Tibial artery (tissue), 4 donors: Measurements from ENCODE around the gene HOMER1.

Source experiments
- DNase-seq, 2 donors: peaks; one replicate each; pipeline ENCODE4 v3.0.0-alpha.2; 2019
- H3K27ac ChIP-seq, 2 donors: fragments of 200-600 bp; sonication (generic) in 1 of 2; 1 replicate in 1 of 2; 2 replicates in 1 of 2; pipeline ENCODE4 v1.5.1; 2018 to 2019; ENCODE audit warnings: mild to moderate bottlenecking in 1 of 2
- H3K27me3 ChIP-seq, 2 donors: fragments of 200-600 bp; sonication (generic) in 1 of 2; one replicate each; pipeline versions ENCODE4 v1.5.1 to v1.6.0; 2016 to 2019
- H3K36me3 ChIP-seq, 3 donors: fragments of 200-600 bp; sonication (generic) in 2 of 3; one replicate each; pipeline ENCODE4 v1.5.1; 2016 to 2019; ENCODE audit warnings: mild to moderate bottlenecking in 2 of 3
- H3K4me1 ChIP-seq, 4 donors: fragments of 200-600 bp; sonication (generic) in 2 of 4; 1 replicate in 3 of 4; 2 replicates in 1 of 4; pipeline ENCODE4 v1.5.1; 2016 to 2019
- H3K4me3 ChIP-seq, 2 donors: fragments of 200-600 bp; sonication (generic) in 1 of 2; 1 replicate in 1 of 2; 2 replicates in 1 of 2; pipeline ENCODE4 v1.5.1; 2018 to 2019; ENCODE audit warnings: mild to moderate bottlenecking in 2 of 2
- H3K9me3 ChIP-seq, 3 donors: fragments of 200-600 bp; sonication (generic) in 1 of 3; one replicate each; pipeline ENCODE4 v1.5.1; 2016 to 2019
- intact Hi-C: fragments of 100-400 bp; cut with DNase I; formaldehyde crosslinking; loops from one replicate; pipeline ENCODE4 v1.15.0; 2023; ENCODE audit warnings: low total_unique reads
- TF ChIP-seq, protein P1 (sequence below), 2 experiments: fragments of 200-600 bp in 1 of 2; fragments of 450-650 bp in 1 of 2; IDR thresholded peaks; one replicate each; pipeline ENCODE4 v1.5.1; 2017 to 2019; ENCODE audit warnings: antibody characterized with exemption in 2 of 2, mild to moderate bottlenecking in 1 of 2, moderate library complexity in 1 of 2

HOMER1 gene

DNA sequence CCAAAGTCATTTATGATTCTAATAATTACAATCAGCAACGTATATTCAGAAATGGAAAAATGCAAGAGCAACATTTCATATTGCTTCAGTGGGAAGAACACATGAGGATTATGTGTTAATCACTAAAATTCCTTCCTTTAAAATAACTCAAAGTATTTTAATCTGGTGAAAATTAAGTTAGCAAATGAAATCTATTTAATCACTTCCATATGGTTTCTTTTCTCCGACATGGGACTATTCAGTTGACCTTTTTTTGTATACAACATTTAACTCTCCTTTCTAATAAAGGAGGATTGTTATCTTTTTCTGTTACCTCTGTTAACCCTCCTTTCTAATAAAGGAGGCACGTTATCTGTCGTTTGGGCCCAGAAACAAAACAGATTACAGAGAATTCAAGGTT lies 59.9 kb downstream of the HOMER1 start:
- no peaks in the 10 kb centered on the region for H3K9me3 ChIP-seq
- TF ChIP-seq, protein P1, sequence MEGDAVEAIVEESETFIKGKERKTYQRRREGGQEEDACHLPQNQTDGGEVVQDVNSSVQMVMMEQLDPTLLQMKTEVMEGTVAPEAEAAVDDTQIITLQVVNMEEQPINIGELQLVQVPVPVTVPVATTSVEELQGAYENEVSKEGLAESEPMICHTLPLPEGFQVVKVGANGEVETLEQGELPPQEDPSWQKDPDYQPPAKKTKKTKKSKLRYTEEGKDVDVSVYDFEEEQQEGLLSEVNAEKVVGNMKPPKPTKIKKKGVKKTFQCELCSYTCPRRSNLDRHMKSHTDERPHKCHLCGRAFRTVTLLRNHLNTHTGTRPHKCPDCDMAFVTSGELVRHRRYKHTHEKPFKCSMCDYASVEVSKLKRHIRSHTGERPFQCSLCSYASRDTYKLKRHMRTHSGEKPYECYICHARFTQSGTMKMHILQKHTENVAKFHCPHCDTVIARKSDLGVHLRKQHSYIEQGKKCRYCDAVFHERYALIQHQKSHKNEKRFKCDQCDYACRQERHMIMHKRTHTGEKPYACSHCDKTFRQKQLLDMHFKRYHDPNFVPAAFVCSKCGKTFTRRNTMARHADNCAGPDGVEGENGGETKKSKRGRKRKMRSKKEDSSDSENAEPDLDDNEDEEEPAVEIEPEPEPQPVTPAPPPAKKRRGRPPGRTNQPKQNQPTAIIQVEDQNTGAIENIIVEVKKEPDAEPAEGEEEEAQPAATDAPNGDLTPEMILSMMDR (IDR thresholded peaks at IDR 0.05): no peak
- no peak for DNase-seq
- H3K36me3 ChIP-seq: no peaks in the 10 kb centered on the region
- intact Hi-C loops: no loop called here
- H3K4me3 ChIP-seq: no peak overlapping the region
- no peaks in the 10 kb centered on the region for H3K27me3 ChIP-seq
- H3K4me1 ChIP-seq: no peaks in the 10 kb centered on the region
- H3K27ac ChIP-seq: no peak overlapping the region

DNA sequence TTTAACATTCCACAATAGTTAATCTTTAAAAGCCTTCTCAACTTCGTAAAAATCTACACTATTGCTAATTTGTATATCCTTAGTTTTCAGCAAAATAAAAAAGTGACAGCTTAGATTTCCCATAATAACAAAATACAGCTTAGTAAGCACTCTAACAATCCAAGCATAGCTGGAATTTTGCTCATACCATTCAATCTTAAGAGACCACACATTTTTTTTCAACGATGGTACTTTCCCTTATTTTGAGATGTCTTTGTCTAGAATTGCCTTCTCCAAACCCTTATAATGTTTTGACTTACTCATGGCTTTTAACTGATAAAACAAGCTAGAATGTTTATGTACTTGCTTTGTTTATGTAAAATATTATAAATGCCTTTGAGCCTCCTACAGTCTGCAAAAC lies 65.6 kb downstream of the HOMER1 start:
- H3K4me1 ChIP-seq: no peaks in the 10 kb centered on the region
- H3K27ac ChIP-seq: no peak overlapping the region
- no peaks in the 10 kb centered on the region for H3K9me3 ChIP-seq
- H3K27me3 ChIP-seq: no peaks in the 10 kb centered on the region
- intact Hi-C loops: no loop called here
- TF ChIP-seq, protein P1 (IDR thresholded peaks at IDR 0.05): no peak
- no peaks in the 10 kb centered on the region for H3K36me3 ChIP-seq
- H3K4me3 ChIP-seq: no peak overlapping the region
- DNase-seq: no peak

DNA sequence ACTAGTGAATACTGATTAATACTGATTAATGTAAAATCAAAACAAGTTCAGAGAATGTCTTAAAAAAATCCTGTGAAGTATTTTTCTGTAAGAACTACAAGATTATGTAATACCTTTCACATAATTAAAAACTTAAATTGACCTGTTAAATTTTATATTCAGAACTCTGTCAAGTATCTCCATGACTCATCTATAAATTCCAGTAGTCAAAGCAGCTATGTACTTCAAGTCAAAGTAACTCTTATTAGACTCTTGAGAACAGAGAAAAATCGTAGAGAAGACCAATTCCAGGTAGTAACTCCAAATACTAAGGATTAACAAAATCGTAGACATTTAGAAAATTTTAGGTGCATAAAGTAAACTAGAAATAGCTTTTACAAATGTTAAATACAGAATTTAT lies 77.1 kb downstream of the HOMER1 start:
- no peak overlapping the region for H3K27ac ChIP-seq
- no peaks in the 10 kb centered on the region for H3K4me1 ChIP-seq
- no peak overlapping the region for H3K4me3 ChIP-seq
- TF ChIP-seq, protein P1 (IDR thresholded peaks at IDR 0.05): no peak
- no peaks in the 10 kb centered on the region for H3K36me3 ChIP-seq
- no peaks in the 10 kb centered on the region for H3K27me3 ChIP-seq
- no peak for DNase-seq
- intact Hi-C loops: no loop called here
- H3K9me3 ChIP-seq: no peaks in the 10 kb centered on the region

DNA sequence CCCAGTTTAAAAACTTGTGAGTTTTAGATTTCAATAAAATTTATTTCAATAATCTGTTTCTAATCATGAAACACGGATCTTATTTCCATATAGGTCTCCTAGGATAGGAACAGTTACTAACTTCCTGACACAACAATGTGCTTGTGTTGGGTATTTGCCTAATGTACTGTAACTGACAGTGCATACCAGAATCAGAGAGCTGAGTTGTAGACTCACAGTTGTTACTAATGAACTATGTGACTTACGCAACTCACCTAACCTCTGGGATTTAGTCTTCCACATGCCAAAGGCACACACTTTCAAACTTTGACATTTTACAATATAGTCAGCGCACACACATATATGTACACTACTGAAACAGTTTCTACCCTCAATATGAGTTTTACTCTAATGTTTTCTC lies 77.7 kb downstream of the HOMER1 start:
- H3K9me3 ChIP-seq: no peaks in the 10 kb centered on the region
- no peaks in the 10 kb centered on the region for H3K27me3 ChIP-seq
- no peaks in the 10 kb centered on the region for H3K36me3 ChIP-seq
- no peaks in the 10 kb centered on the region for H3K4me1 ChIP-seq
- DNase-seq: no peak
- H3K4me3 ChIP-seq: no peak overlapping the region
- H3K27ac ChIP-seq: no peak overlapping the region
- TF ChIP-seq, protein P1 (IDR thresholded peaks at IDR 0.05): no peak
- intact Hi-C loops: no loop called here

DNA sequence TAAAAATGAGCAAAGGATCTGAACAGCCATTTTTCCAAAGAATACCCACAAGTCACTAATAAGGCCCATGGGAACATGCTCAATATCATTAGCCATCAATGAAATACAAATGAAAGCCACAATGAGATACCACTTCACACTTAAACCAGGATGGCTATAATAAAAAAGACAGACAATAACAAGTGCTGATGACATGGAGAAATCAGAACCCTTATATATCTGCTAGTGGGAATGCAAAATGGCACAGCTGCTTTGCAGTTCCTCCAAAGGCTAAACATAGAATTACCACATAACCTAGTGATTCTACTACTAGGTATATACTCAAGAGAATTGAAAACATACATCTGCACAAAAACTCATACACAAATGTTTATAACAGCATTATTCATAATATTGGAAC lies 83.7 kb downstream of the HOMER1 start:
- no peaks in the 10 kb centered on the region for H3K27me3 ChIP-seq
- intact Hi-C loops: no loop called here
- H3K36me3 ChIP-seq: no peaks in the 10 kb centered on the region
- H3K4me1 ChIP-seq: no peaks in the 10 kb centered on the region
- no peak for DNase-seq
- TF ChIP-seq, protein P1 (IDR thresholded peaks at IDR 0.05): no peak
- H3K4me3 ChIP-seq: no peak overlapping the region
- H3K9me3 ChIP-seq: no peaks in the 10 kb centered on the region
- no peak overlapping the region for H3K27ac ChIP-seq

DNA sequence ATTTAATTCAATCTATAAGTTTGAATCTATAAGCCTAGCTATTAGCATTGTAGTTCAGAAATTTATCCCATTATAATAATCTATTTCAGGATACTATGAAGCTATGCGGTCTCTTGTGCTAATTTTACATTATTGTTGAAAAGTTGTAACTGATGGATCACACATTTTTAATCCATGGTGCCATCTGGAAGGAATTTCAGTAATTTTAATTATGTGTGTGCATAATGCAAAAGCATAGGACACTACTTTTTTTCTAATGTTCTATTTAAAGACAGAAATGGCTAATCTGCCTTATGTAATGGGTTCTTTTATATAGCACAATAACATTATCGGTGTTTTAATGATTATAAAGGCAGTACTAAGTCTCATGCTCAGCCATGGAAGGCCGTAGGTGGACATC lies 90.6 kb downstream of the HOMER1 start:
- TF ChIP-seq, protein P1 (IDR thresholded peaks at IDR 0.05): no peak
- no peaks in the 10 kb centered on the region for H3K4me1 ChIP-seq
- H3K4me3 ChIP-seq: no peak overlapping the region
- H3K9me3 ChIP-seq: no peaks in the 10 kb centered on the region
- H3K27ac ChIP-seq: no peak overlapping the region
- H3K36me3 ChIP-seq: no peaks in the 10 kb centered on the region
- H3K27me3 ChIP-seq: no peaks in the 10 kb centered on the region
- intact Hi-C loops: no loop called here
- no peak for DNase-seq
